Stomach (tissue), 9 donors: Measurements from ENCODE around the gene SACM1L. TPM values are rescaled to one million over a fixed set of nuclear protein-coding genes. Genes with fewer than 3 reads are reported as not detected.

Experiments
- DNase-seq, 2 donors: peaks; one replicate each; pipeline versions ENCODE4 v3.0.0 to v3.0.0-alpha.2; 2013 to 2019
- H3K27ac ChIP-seq, 5 donors: fragments of 200-600 bp in 4 of 5; sonication (generic) in 4 of 5; one replicate each; pipeline ENCODE4 v1.5.1; 2013 to 2019; ENCODE audit warnings: mild to moderate bottlenecking in 1 of 5, moderate library complexity in 1 of 5
- H3K27me3 ChIP-seq, 3 donors: fragments of 200-600 bp; sonication (generic); one replicate each; pipeline ENCODE4 v1.5.1; 2017 to 2019; ENCODE audit warnings: mixed run types in 1 of 3
- H3K36me3 ChIP-seq, 4 donors: fragments of 200-600 bp; sonication (generic); 1 replicate in 3 of 4; 2 replicates in 1 of 4; pipeline ENCODE4 v1.5.1; 2016 to 2019
- H3K4me1 ChIP-seq, 4 donors: fragments of 200-600 bp; sonication (generic); one replicate each; pipeline ENCODE4 v1.5.1; 2016 to 2019
- H3K4me3 ChIP-seq, 4 donors: fragments of 200-600 bp; sonication (generic) in 3 of 4; one replicate each; pipeline ENCODE4 v1.5.1; 2016 to 2019; ENCODE audit warnings: mild to moderate bottlenecking in 1 of 4
- H3K9me3 ChIP-seq, 4 donors: fragments of 200-600 bp; sonication (generic); one replicate each; pipeline ENCODE4 v1.5.1; 2016 to 2019
- EP300 ChIP-seq: sonication (generic); formaldehyde crosslinking; IDR thresholded peaks from one replicate; pipeline ENCODE4 v1.6.1; 2017; ENCODE audit warnings: antibody characterized with exemption
- POLR2A ChIP-seq, 4 donors: fragments of 450-650 bp; IDR thresholded peaks; one replicate each; pipeline ENCODE4 v1.6.1; 2016; ENCODE audit warnings: antibody characterized with exemption in 4 of 4, control low read depth in 2 of 4, mild to moderate bottlenecking in 1 of 4, moderate library complexity in 1 of 4
- POLR2AphosphoS5 ChIP-seq, 3 donors: sonication (generic); formaldehyde crosslinking; IDR thresholded peaks; one replicate each; pipeline ENCODE4 v1.6.1; 2016; ENCODE audit warnings: antibody characterized with exemption in 3 of 3
- WGBS, 5 donors: extraction: QIAGEN DNeasy Blood & Tissue Kit in 3 of 5; methylation state at CpG; one replicate each; pipeline versions ENCODE4 v1.1.5 to v1.1.7; 2013 to 2018; 5-methylcytosine and 5-hydroxymethylcytosine counted together
- intact Hi-C: fragments of 100-400 bp; cut with DNase I; formaldehyde crosslinking; loops from one replicate; pipeline ENCODE4 v1.15.1; 2023; ENCODE audit warnings: low total_unique reads
- polyA plus RNA-seq, 3 donors: library from polyadenylated mRNA; stranded (reverse); fragments of 200-250 nt; gene quantifications; one replicate each; pipeline ENCODE4 v1.2.3, GENCODE V29; 2013
- total RNA-seq, 5 donors: library from RNA; depleted of rRNA; stranded (reverse); fragments of >200 nt; gene quantifications; one replicate each; pipeline versions ENCODE4 v1.1.0 to v1.2.3, GENCODE V29; 2014 to 2016
- TF ChIP-seq, protein P1 (sequence below), 7 experiments: fragments of 450-650 bp in 4 of 7; fragments of 200-600 bp in 3 of 7; sonication (generic) in 3 of 7; IDR thresholded peaks; one replicate each; pipeline ENCODE4 v1.5.1; 2016 to 2019; ENCODE audit warnings: antibody characterized with exemption in 7 of 7, control low read depth in 2 of 7, mild to moderate bottlenecking in 1 of 7
- donor health status: healthy with polysubstance abuse.
- donor health status: Bipolar disorder and iron deficiency.
- donor health status: healthy.

Gene SACM1L
- total and polyA plus RNA-seq, 8 donors: 9.8 to 118 (median 30.8) TPM

DNA sequence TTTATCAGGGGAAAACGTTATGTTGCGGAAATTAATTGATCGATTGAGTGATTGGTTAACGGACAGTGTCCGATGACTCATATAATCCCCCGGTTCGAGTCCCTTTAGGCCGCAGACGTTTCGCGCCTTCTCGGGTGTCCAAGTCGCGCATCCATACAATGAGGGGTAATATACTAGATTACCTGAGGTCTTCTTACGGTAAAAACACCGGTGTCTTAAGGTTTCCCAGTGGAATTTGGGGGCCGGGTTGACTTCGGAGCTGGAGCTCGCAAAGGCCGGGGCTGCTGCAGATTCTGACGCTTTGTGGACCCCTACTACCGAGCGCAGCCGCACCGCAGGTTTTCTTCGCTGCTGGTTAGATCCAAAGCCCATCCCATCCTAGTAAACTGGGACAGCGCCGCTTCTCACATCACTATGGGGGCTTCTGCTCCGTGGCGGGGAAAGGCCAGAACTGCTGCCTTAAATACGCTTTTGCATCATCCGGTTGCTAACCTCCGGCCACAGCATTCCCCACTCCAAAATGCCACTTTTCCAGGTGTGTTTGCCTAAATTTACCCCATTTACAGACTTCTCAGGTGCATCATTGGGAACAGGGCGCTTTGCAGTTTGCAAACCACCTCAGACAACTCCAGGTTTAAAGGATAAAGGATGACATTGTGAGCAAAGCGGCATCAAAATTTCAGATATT, 858 bp upstream of the SACM1L start:
- WGBS, 5 donors: 1 to 3% (median 2%) methylated on average over 35 of the region's 35 CpGs
- intact Hi-C loops: no loop called here

DNA sequence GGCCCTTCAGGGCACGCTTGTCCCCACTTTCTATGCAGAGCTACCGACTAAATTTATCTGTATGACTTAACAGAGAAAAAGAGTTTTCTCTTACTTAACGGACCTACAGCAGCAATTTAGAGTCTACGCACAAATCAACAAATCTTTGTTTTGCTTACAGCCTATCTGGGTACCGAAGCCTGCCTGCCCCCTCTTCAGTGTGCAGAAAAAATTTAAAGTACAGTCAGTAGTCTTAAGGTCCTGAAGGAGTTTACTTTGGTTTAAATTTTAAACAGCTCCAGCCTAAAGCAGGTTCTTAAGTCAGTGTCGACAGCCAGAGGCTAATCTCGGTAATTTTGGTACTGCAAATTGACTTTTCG, 570 bp downstream of the SACM1L start:
- Histone ChIP-seq H3K9me3 (no peaks in the 10 kb centered on the region), H3K27me3 (no peaks in the 10 kb centered on the region), H3K4me1 (peaks cover 39 to 62% (median 56%) of the 10 kb centered on the region in 4 donors), H3K27ac (peak overlapping the region; percentile 92 to 96 (median 95)), H3K36me3 (peaks cover 0 to 4% (median 0%) of the 10 kb centered on the region in 4 donors), H3K4me3 (peak overlapping the region; percentile 91 to 94 (median 92))
- 0 to 1% (median 0%) methylated on average over 8 of the region's 8 CpGs for WGBS, 5 donors
- intact Hi-C loops: no loop called here
- DNase-seq: peak in 1 of 2 donors; percentile 34
- TF ChIP-seq, protein P1, sequence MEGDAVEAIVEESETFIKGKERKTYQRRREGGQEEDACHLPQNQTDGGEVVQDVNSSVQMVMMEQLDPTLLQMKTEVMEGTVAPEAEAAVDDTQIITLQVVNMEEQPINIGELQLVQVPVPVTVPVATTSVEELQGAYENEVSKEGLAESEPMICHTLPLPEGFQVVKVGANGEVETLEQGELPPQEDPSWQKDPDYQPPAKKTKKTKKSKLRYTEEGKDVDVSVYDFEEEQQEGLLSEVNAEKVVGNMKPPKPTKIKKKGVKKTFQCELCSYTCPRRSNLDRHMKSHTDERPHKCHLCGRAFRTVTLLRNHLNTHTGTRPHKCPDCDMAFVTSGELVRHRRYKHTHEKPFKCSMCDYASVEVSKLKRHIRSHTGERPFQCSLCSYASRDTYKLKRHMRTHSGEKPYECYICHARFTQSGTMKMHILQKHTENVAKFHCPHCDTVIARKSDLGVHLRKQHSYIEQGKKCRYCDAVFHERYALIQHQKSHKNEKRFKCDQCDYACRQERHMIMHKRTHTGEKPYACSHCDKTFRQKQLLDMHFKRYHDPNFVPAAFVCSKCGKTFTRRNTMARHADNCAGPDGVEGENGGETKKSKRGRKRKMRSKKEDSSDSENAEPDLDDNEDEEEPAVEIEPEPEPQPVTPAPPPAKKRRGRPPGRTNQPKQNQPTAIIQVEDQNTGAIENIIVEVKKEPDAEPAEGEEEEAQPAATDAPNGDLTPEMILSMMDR (IDR thresholded peaks at IDR 0.05): no peak
- TF ChIP-seq POLR2A (IDR thresholded peaks at IDR 0.05) (no peak), EP300 (no peak), POLR2AphosphoS5 (IDR thresholded peaks at IDR 0.05) (no peak)

More for the DNA sequence above, 858 bp upstream of the SACM1L start:
- Histone ChIP-seq H3K27me3 (no peaks in the 10 kb centered on the region), H3K9me3 (no peaks in the 10 kb centered on the region), H3K36me3 (peaks cover 0 to 3% (median 0%) of the 10 kb centered on the region in 4 donors), H3K27ac (peak overlapping the region; percentile 92 to 96 (median 95)), H3K4me3 (peak overlapping the region; percentile 91 to 94 (median 92)), H3K4me1 (peaks cover 25 to 48% (median 43%) of the 10 kb centered on the region in 4 donors)
- TF ChIP-seq, protein P1 (IDR thresholded peaks at IDR 0.05): no peak
- no peak for TF ChIP-seq POLR2AphosphoS5 (IDR thresholded peaks at IDR 0.05)
- TF ChIP-seq EP300: no peak
- peak in 1 of 2 donors; percentile 77 for DNase-seq

DNA sequence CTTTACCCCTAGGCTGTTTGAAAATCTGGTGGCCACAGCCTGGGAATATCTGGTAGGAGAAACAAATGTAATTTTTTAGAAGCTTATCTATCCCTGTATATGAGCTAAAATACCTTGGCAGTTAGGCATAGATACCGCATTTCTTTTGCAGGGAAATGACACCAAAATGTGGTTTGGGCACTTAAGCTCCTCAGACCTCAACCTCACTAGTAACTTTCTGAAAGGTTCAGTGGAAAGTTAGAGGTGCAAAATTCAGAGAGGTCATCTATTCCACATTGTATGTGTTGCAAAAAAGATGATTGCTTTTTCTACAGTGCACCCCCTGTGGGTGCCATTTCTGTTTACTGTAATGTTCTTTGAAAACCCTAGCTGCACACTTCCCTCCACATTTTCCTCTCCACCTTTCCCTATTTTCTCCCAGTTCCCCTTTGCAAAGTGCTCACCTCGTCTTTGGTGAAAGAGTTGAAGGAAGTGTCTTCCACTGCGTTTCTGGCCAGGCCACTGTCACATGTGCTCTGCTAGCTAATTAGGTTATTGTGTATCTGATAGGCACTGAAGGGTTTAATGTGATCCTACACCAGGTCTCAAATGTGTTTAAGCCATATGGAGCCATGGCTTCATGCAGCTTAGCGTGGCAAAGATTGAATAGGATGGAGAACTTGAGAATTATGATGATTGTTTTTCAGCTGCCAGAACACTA, 1.3 kb downstream of the SACM1L start:
- H3K4me1 ChIP-seq: peaks cover 39 to 69% (median 59%) of the 10 kb centered on the region in 4 donors
- H3K27ac ChIP-seq: peak overlapping the region; percentile 39 to 96 (median 95)
- no peak for TF ChIP-seq POLR2AphosphoS5 (IDR thresholded peaks at IDR 0.05)
- no peak for TF ChIP-seq EP300
- TF ChIP-seq, protein P1 (IDR thresholded peaks at IDR 0.05): no peak
- TF ChIP-seq POLR2A (IDR thresholded peaks at IDR 0.05): no peak
- intact Hi-C loops: no loop called here
- H3K36me3 ChIP-seq: peaks cover 0 to 4% (median 0%) of the 10 kb centered on the region in 4 donors
- H3K9me3 ChIP-seq: no peaks in the 10 kb centered on the region
- H3K4me3 ChIP-seq: peak overlapping the region; percentile 91 to 94 (median 92)
- H3K27me3 ChIP-seq: no peaks in the 10 kb centered on the region
- DNase-seq: no peak
- 6 to 15% (median 8%) methylated on average over 4 of the region's 4 CpGs for WGBS, 5 donors

DNA sequence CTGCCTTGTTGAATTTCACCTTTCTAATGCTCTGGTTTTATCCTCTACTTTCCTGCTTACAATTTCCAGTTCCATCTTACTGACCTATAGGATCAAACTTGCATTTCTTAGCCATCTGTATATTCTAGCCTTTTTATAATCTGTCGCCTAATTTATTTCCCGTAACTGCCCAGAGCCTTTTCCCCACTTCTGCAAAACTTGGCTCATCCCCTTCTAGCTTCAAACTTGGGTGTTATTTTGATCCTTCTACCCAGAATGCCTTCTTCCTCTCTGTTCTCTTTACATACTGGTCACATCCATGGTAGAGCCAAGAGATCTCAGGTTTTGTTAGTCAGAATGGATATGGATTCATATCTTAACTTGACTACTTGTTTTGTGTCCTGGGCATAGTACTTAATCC, 2.6 kb downstream of the SACM1L start:
- Histone ChIP-seq H3K4me3 (no peak overlapping the region), H3K9me3 (no peaks in the 10 kb centered on the region), H3K4me1 (peaks cover 39 to 78% (median 64%) of the 10 kb centered on the region in 4 donors), H3K27me3 (no peaks in the 10 kb centered on the region), H3K36me3 (peaks cover 0 to 6% (median 4%) of the 10 kb centered on the region in 4 donors), H3K27ac (no peak overlapping the region)
- TF ChIP-seq POLR2AphosphoS5 (IDR thresholded peaks at IDR 0.05) (no peak), EP300 (no peak), POLR2A (IDR thresholded peaks at IDR 0.05) (no peak)
- TF ChIP-seq, protein P1 (IDR thresholded peaks at IDR 0.05): no peak
- intact Hi-C loops: no loop called here
- WGBS, 5 donors: 88 to 94% (median 90%) methylated on average over 2 of the region's 2 CpGs
- no peak for DNase-seq
